Lung (tissue), 12 donors: ENCODE results near the gene TMOD4. TPM values are rescaled to one million over a fixed set of nuclear protein-coding genes. Genes with fewer than 3 reads are reported as not detected.

Source experiments
- ATAC-seq: fragments of 200-7000 bp; cut with Tn5 transposase; one replicate; pipeline ENCODE4 v1.9.1; 2020; ENCODE audit warnings: moderate number of reproducible peaks; ENCODE audit not compliant: insufficient read depth, low FRiP score
- DNase-seq, 3 donors: peaks; one replicate each; pipeline ENCODE4 v3.0.0-alpha.2; 2013 to 2017
- H3K27ac ChIP-seq, 2 donors: one replicate each; pipeline ENCODE4 v1.5.1; 2013; ENCODE audit warnings: mild to moderate bottlenecking in 2 of 2, moderate library complexity in 2 of 2, control low read depth in 1 of 2, inconsistent platforms in 1 of 2, low read depth in 1 of 2, low read length in 1 of 2
- H3K27me3 ChIP-seq, 3 donors: one replicate each; pipeline ENCODE4 v1.5.1; 2013; ENCODE audit warnings: low read length in 2 of 3; ENCODE audit not compliant: control insufficient read depth in 3 of 3, insufficient read depth in 3 of 3
- H3K36me3 ChIP-seq, 4 donors: one replicate each; pipeline ENCODE4 v1.5.1; 2013; ENCODE audit warnings: low read length in 4 of 4, mild to moderate bottlenecking in 1 of 4, moderate library complexity in 1 of 4; ENCODE audit not compliant: control insufficient read depth in 4 of 4, insufficient read depth in 4 of 4
- H3K4me1 ChIP-seq, 5 donors: one replicate each; pipeline ENCODE4 v1.5.1; 2013; ENCODE audit warnings: low read length in 5 of 5, mild to moderate bottlenecking in 2 of 5, moderate library complexity in 1 of 5; ENCODE audit not compliant: control insufficient read depth in 5 of 5, insufficient read depth in 5 of 5
- H3K4me3 ChIP-seq: one replicate; pipeline ENCODE4 v1.5.1; 2013; ENCODE audit warnings: mild to moderate bottlenecking, control low read depth, moderate library complexity
- H3K9ac ChIP-seq, 2 donors: one replicate each; pipeline ENCODE4 v1.5.1; 2013; ENCODE audit warnings: low read length in 2 of 2, control low read depth in 1 of 2; ENCODE audit not compliant: insufficient read depth in 1 of 2
- H3K9me3 ChIP-seq, 4 donors: one replicate each; pipeline ENCODE4 v1.5.1; 2013; ENCODE audit warnings: low read length in 3 of 4, mild to moderate bottlenecking in 1 of 4, moderate library complexity in 1 of 4; ENCODE audit not compliant: control insufficient read depth in 4 of 4, insufficient read depth in 3 of 4
- WGBS, 2 donors: extraction: QIAGEN DNeasy Blood & Tissue Kit; methylation state at CpG; one replicate each; pipeline ENCODE4 v1.1.7; 2013; 5-methylcytosine and 5-hydroxymethylcytosine counted together
- polyA plus RNA-seq, 2 donors: library from polyadenylated mRNA; stranded (reverse); fragments of 200-250 nt; gene quantifications; one replicate each; pipeline ENCODE4 v1.2.1, GENCODE V29; 2013
- total RNA-seq, 2 donors: library from RNA; depleted of rRNA in 1 of 2; stranded (reverse); fragments of >200 nt in 1 of 2; gene quantifications; one replicate each; pipeline ENCODE4 v1.2.1, GENCODE V29; 2014 to 2021
- TF ChIP-seq, protein P1 (sequence below): IDR thresholded peaks from 2 replicates; pipeline ENCODE4 v1.5.1; 2012; ENCODE audit warnings: mild to moderate bottlenecking; ENCODE audit errors: control extremely low read depth, extremely low read depth
- donor health status: control.
- donor health status: control.
- donor health status: Bipolar disorder and iron deficiency.
- donor health status: healthy.
- donor health status: DM: yes; HTN: yes; CAD: no.

Gene TMOD4
- total and polyA plus RNA-seq, 4 donors: 0.18 to 0.83 (median 0.31) TPM; not detected in 1

DNA sequence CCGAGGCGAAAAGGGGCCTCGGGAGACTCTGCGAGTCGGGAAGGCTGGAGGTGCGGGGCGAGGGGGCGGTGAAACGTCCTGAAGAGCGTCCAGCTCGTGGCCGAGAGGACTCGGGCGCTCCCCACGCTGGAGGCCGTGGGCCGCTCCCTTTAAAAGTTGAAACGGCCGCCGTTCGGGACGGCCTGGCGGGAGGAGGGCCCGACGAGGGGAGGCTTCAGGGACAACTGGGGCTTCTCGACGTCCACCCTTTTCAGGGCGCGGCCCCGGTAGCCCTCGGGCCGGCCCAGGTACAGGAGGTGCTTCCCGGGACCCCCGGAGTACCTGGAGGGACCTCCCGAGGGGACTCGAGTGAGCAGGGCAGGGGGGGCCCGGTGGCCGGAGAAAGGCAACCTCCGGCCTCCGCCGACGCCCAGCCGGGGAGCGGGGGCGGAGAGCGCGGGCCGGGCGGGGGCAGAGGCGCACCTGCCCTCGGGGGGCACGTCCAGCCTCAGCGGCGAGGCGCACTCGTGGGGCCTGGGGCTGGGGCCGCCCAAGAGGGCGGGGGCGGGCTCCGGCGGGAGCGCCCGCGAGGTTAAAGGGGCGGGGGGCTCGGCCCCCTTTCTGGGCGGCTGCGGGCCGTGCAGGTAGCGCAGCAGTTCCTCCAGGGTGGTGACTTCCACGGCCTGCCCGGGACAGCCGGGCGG, 43.3 kb downstream of the TMOD4 start:
- no peak for DNase-seq
- Histone ChIP-seq H3K9ac (no peak overlapping the region), H3K4me3 (no peak overlapping the region), H3K27me3 (no peaks in the 10 kb centered on the region), H3K9me3 (no peaks in the 10 kb centered on the region), H3K4me1 (peaks cover 0 to 21% (median 0%) of the 10 kb centered on the region in 5 donors), H3K36me3 (peaks cover 0 to 31% (median 7%) of the 10 kb centered on the region in 4 donors), H3K27ac (no peak overlapping the region)
- WGBS, 2 donors: 72 to 86% methylated on average over 68 to 74 of the region's 74 CpGs
- no peak for ATAC-seq
- TF ChIP-seq, protein P1, sequence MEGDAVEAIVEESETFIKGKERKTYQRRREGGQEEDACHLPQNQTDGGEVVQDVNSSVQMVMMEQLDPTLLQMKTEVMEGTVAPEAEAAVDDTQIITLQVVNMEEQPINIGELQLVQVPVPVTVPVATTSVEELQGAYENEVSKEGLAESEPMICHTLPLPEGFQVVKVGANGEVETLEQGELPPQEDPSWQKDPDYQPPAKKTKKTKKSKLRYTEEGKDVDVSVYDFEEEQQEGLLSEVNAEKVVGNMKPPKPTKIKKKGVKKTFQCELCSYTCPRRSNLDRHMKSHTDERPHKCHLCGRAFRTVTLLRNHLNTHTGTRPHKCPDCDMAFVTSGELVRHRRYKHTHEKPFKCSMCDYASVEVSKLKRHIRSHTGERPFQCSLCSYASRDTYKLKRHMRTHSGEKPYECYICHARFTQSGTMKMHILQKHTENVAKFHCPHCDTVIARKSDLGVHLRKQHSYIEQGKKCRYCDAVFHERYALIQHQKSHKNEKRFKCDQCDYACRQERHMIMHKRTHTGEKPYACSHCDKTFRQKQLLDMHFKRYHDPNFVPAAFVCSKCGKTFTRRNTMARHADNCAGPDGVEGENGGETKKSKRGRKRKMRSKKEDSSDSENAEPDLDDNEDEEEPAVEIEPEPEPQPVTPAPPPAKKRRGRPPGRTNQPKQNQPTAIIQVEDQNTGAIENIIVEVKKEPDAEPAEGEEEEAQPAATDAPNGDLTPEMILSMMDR: no peak

DNA sequence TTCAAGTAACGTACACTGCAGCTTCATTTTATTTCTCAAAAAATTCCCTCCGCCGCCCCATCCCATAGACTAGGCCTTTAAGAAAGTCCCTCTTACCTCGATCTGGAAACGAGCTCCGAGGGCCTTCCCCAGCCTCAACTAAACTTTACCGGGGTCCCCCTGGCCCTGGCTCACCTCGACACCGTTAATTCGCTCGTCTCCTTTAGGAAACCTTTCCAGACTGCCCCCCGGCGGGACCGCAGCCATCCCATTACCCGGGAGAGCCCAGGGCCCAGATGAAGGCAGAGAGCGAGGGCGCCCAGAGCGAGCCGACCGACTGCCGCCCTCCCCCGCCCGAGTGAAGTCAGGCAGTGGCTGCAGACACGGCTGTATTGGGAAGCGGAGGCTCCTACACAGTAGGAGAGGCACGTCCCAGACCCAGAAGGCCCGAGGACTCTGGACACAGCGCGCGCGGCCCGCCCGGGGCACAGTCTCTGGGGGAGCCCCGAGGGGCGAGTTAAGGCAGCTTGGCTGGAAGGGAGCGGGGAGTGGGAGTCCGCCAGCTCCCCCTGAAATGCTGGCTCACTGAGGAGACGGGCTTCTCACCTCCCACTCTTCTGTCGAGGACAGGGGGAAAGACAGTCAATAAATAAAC, 44.0 kb downstream of the TMOD4 start:
- ATAC-seq (peak; percentile 25), DNase-seq (peak; percentile 38 to 51 (median 43))
- Histone ChIP-seq H3K9ac (peak overlapping the region in 1 of 2 donors; percentile 77), H3K36me3 (peaks cover 0 to 30% (median 7%) of the 10 kb centered on the region in 4 donors), H3K4me3 (no peak overlapping the region), H3K27ac (no peak overlapping the region), H3K4me1 (peaks cover 0 to 21% (median 0%) of the 10 kb centered on the region in 5 donors), H3K9me3 (no peaks in the 10 kb centered on the region), H3K27me3 (no peaks in the 10 kb centered on the region)
- WGBS, 2 donors: 53% methylated on average over 39 of the region's 39 CpGs
- TF ChIP-seq, protein P1: no peak

DNA sequence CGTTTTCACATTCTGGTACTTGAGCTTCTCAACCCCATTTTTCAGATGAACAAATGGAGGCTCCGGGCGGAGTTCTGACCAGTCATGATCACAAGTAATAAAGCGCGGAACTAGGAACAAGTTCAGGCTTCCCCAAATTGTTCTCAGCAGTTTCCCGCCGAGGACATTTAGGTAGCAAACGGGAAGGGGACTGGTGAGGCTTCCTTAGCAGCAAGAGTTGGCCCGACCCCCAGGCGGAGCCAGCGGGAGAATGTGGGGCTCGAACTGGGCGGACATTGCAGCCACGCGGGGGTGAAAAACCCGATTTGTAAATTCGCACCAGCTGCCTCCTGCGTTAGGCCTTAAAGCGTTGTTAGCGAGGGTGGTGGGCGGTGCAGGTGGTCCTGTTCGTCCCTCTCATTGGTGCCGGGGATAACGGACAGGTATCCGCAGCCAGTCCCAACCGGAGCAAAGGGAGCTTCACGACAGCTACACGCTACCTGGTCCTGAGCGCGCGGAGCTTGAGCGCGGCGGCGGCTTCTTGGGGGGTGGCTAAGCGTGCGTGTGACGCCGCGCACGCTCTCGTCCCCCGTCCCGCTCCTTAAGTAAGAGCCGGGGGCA, 44.7 kb downstream of the TMOD4 start:
- TF ChIP-seq, protein P1: no peak
- Histone ChIP-seq H3K27me3 (no peaks in the 10 kb centered on the region), H3K36me3 (peaks cover 0 to 22% (median 6%) of the 10 kb centered on the region in 4 donors), H3K9me3 (no peaks in the 10 kb centered on the region), H3K27ac (peak overlapping the region; percentile 32 to 75), H3K4me3 (peak overlapping the region; percentile 11), H3K4me1 (peaks cover 0 to 21% (median 0%) of the 10 kb centered on the region in 5 donors), H3K9ac (peak overlapping the region in 1 of 2 donors; percentile 77)
- DNase-seq (peak; percentile 88 to 95 (median 91)), ATAC-seq (peak; percentile 93)
- 4 to 8% methylated on average over 45 of the region's 45 CpGs for WGBS, 2 donors
